HCT116 (cell line): Measurements from ENCODE around the gene HOXB3. TPM values are rescaled to one million over a fixed set of nuclear protein-coding genes. Genes with fewer than 3 reads are reported as not detected.

Source experiments
- ATAC-seq: fragments of 200-7000 bp; cut with Tn5 transposase; 2 replicates; pipeline ENCODE4 v1.9.1; 2020; ENCODE audit warnings: mild to moderate bottlenecking, moderate library complexity
- BruUV-seq: library from RNA; stranded (reverse); fragments of 400-500 nt; replicated peaks from 2 replicates; lab custom pipeline; 2021; lab: Mats Ljungman, UMichigan
- CTCF ChIA-PET: fragments of 300-600 bp; sonication (Branson Sonifier 250); formaldehyde crosslinking; loops from one replicate; lab custom pipeline; 2021; ENCODE audit warnings: antibody characterized with exemption; lab: Charles Lee
- POLR2A ChIA-PET: fragments of 300-600, 350-600 bp; sonication (Branson Sonifier 250); formaldehyde crosslinking; loops from one replicate; lab custom pipeline; 2021; ENCODE audit warnings: antibody characterized with exemption; lab: Charles Lee
- RAD21 ChIA-PET, 2 experiments: fragments of 300-600 bp; sonication (Branson Sonifier 250); formaldehyde crosslinking; loops; one replicate each; lab custom pipeline; 2023; ENCODE audit warnings: low total read pairs in 2 of 2; ENCODE audit not compliant: uncharacterized antibody in 2 of 2, unreplicated experiment in 2 of 2, low non-redundant PET in 1 of 2; lab: Charles Lee
- DNase-seq: peaks from one replicate; pipeline ENCODE4 v3.0.0-alpha.2; 2010; ENCODE audit warnings: low read depth, low spot score
- H2AFZ ChIP-seq: fragments of 200-600 bp; shearing (Covaris generic), sonication (generic); 2 replicates; pipeline ENCODE4 v1.6.1; 2017; ENCODE audit warnings: low read depth, mixed run types, mixed read lengths, antibody characterized with exemption, low read length; ENCODE audit not compliant: poor library complexity, severe bottlenecking
- H3K27ac ChIP-seq: 2 replicates; pipeline ENCODE4 v1.5.1; 2012; ENCODE audit warnings: low read depth, low read length
- H3K27me3 ChIP-seq: fragments of 200-600 bp; sonication (generic); 2 replicates; pipeline ENCODE4 v1.6.1; 2016; ENCODE audit warnings: mixed run types, low read length, mixed read lengths; ENCODE audit not compliant: insufficient read depth
- H3K36me3 ChIP-seq, 2 experiments: fragments of 200-500 bp in 1 of 2; fragments of 200-600 bp in 1 of 2; sonication (Bioruptor generic) in 1 of 2; sonication (generic) in 1 of 2; 2 replicates each; pipeline versions ENCODE4 v1.5.1 to v1.6.1; 2014 to 2016; ENCODE audit warnings: low read length in 2 of 2, inconsistent platforms in 1 of 2, mixed read lengths in 1 of 2, mixed run types in 1 of 2; ENCODE audit not compliant: insufficient read depth in 2 of 2, control insufficient read depth in 1 of 2
- H3K4me1 ChIP-seq, 2 experiments: fragments of 200-600 bp in 1 of 2; sonication (generic) in 1 of 2; 2 replicates each; pipeline versions ENCODE4 v1.5.1 to v1.6.1; 2012 to 2017; ENCODE audit warnings: low read length in 2 of 2, inconsistent platforms in 1 of 2, mild to moderate bottlenecking in 1 of 2, mixed read lengths in 1 of 2, mixed run types in 1 of 2, moderate library complexity in 1 of 2; ENCODE audit not compliant: insufficient read depth in 2 of 2, control insufficient read depth in 1 of 2
- H3K4me2 ChIP-seq: fragments of 200-600 bp; sonication (generic); 2 replicates; pipeline ENCODE4 v1.6.1; 2017; ENCODE audit warnings: mixed run types, low read length, mixed read lengths
- H3K4me3 ChIP-seq, 2 experiments: fragments of 200-600 bp in 1 of 2; sonication (generic) in 1 of 2; replicated peaks in 1 of 2; 2 replicates each; pipeline ENCODE4 v1.5.1; 2011 to 2016; ENCODE audit warnings: low read length in 2 of 2, control low read depth in 1 of 2, low read depth in 1 of 2, mild to moderate bottlenecking in 1 of 2, mixed read lengths in 1 of 2, mixed run types in 1 of 2
- H3K79me2 ChIP-seq: fragments of 200-600 bp; sonication (generic); 2 replicates; pipeline ENCODE4 v1.6.1; 2017; ENCODE audit warnings: mild to moderate bottlenecking, mixed run types, low read length, moderate library complexity, mixed read lengths; ENCODE audit not compliant: insufficient read depth
- H3K9ac ChIP-seq: fragments of 200-600 bp; sonication (generic); 2 replicates; pipeline ENCODE4 v1.6.1; 2016; ENCODE audit warnings: low read length, mixed read lengths
- H3K9me2 ChIP-seq: fragments of 200-600 bp; sonication (generic), shearing (Covaris generic); 2 replicates; pipeline ENCODE4 v1.6.1; 2017; ENCODE audit warnings: mixed run types, mild to moderate bottlenecking, moderate library complexity; ENCODE audit not compliant: insufficient read depth
- H3K9me3 ChIP-seq, 2 experiments: fragments of 200-500 bp in 1 of 2; fragments of 200-600 bp in 1 of 2; sonication (Bioruptor generic) in 1 of 2; sonication (generic) in 1 of 2; 2 replicates each; pipeline ENCODE4 v1.6.1; 2014 to 2017; ENCODE audit warnings: low read length in 2 of 2, mixed read lengths in 2 of 2, inconsistent platforms in 1 of 2, low read depth in 1 of 2, mild to moderate bottlenecking in 1 of 2, mixed run types in 1 of 2, moderate library complexity in 1 of 2; ENCODE audit not compliant: control insufficient read depth in 1 of 2, insufficient read depth in 1 of 2
- H4K20me1 ChIP-seq: fragments of 200-600 bp; sonication (generic), shearing (Covaris generic); 2 replicates; pipeline ENCODE4 v1.6.1; 2017; ENCODE audit warnings: mixed run types, mild to moderate bottlenecking, moderate library complexity; ENCODE audit not compliant: insufficient read depth
- CBX3 ChIP-seq: IDR thresholded peaks from 2 replicates; pipeline ENCODE4 v1.6.1; 2012; ENCODE audit warnings: low read depth
- CEBPB ChIP-seq: IDR thresholded peaks from 2 replicates; pipeline ENCODE4 v1.6.1; 2012; ENCODE audit warnings: low read depth
- EGR1 ChIP-seq: IDR thresholded peaks from 2 replicates; pipeline ENCODE4 v1.6.1; 2012; ENCODE audit warnings: low read depth
- FOSL1 ChIP-seq: IDR thresholded peaks from 2 replicates; pipeline ENCODE4 v1.6.1; 2012; ENCODE audit warnings: low read depth
- JUND ChIP-seq: IDR thresholded peaks from 2 replicates; pipeline ENCODE4 v1.6.1; 2012
- POLR2AphosphoS5 ChIP-seq: IDR thresholded peaks from 2 replicates; pipeline ENCODE4 v1.6.1; 2011; ENCODE audit warnings: mild to moderate bottlenecking, low read depth, low read length, moderate library complexity
- RAD21 ChIP-seq: IDR thresholded peaks from 2 replicates; pipeline ENCODE4 v1.6.1; 2012; ENCODE audit warnings: low read depth, mild to moderate bottlenecking
- SIN3A ChIP-seq: IDR thresholded peaks from 2 replicates; pipeline ENCODE4 v1.6.1; 2012; ENCODE audit warnings: low read depth
- SP1 ChIP-seq: IDR thresholded peaks from 2 replicates; pipeline ENCODE4 v1.6.1; 2012; ENCODE audit warnings: low read depth
- SRF ChIP-seq: IDR thresholded peaks from 2 replicates; pipeline ENCODE4 v1.6.1; 2012; ENCODE audit warnings: low read depth
- TCF7L2 ChIP-seq: IDR thresholded peaks from 2 replicates; pipeline ENCODE4 v1.7.0; 2011; ENCODE audit warnings: borderline replicate concordance, inconsistent platforms; ENCODE audit not compliant: insufficient read depth, insufficient read length; ENCODE audit errors: extremely low read depth
- YY1 ChIP-seq: IDR thresholded peaks from 2 replicates; pipeline ENCODE4 v1.6.1; 2011; ENCODE audit warnings: low read length, low read depth, moderate library complexity, mild to moderate bottlenecking; ENCODE audit not compliant: insufficient replicate concordance; ENCODE audit errors: extremely low read depth
- ZFX ChIP-seq: fragments of 450-650 bp; IDR thresholded peaks from 2 replicates; pipeline ENCODE4 v1.6.1; 2017
- intact Hi-C: fragments of 100-400 bp; cut with micrococcal nuclease; formaldehyde crosslinking; loops from 2 replicates; pipeline ENCODE4 v1.10.0; 2022
- total RNA-seq: library from RNA; stranded (reverse); gene quantifications from one replicate; pipeline ENCODE4 v1.2.1, GENCODE V29; 2021; ENCODE audit not compliant: unreplicated experiment
- TF ChIP-seq, protein P1 (sequence below): IDR thresholded peaks from 2 replicates; pipeline ENCODE4 v1.6.1; 2011; ENCODE audit warnings: mild to moderate bottlenecking, low read length, moderate library complexity; ENCODE audit not compliant: insufficient replicate concordance; ENCODE audit errors: extremely low read depth
- TF ChIP-seq, protein P2 (sequence below): IDR thresholded peaks from 2 replicates; pipeline ENCODE4 v1.6.1; 2012
- TF ChIP-seq, protein P3 (sequence below): IDR thresholded peaks from 2 replicates; pipeline ENCODE4 v1.6.1; 2012; ENCODE audit warnings: low read depth

Gene HOXB3
- total RNA-seq, 1 experiment from 2014 or later = 19.8 TPM

DNA sequence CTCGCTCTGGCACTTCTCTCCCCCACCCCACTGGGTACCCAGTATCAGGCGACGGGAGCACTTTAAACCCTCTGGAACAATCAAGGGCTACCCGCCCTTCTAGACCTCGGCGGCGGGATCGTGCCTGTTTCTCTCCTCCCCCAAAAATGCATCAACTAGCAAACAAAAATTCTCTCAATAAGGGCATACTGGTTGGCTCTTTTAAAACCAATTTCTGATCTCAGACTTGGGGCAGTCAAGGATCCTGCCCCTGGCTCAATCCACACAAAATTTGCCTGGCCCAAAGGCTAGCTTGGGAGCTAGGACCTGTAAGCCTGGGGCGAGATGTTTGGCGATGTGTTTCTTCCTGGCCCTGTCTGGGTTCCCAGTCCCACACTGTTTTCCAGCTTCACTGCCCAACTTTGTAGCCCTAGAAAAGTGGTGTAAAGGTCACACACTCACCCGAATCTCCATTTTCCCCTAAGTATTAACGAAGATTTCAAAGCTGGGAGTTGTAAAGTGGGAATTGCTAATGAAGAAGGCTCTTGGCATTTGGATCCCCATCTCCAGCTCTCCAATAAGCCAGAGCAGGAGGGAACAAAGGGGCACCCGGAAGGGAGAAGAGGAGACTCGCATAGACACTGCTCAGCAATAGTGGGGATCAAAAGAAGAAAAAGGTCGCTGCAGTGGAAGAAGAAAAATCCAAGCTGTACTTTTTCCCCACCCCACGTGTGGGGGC is 30.8 kb downstream of the HOXB3 start:
- Histone ChIP-seq H3K36me3 (no peaks in the 10 kb centered on the region), H3K79me2 (no peaks in the 10 kb centered on the region; the same call in 1 of the 2 replicates), H3K4me2 (no peak overlapping the region), H2AFZ (no peak overlapping the region), H3K4me1 (peaks cover 0 to 4% of the 10 kb centered on the region in 2 experiments; a peak in 1 of 4 replicates), H3K9me3 (no peaks in the 10 kb centered on the region), H3K4me3 (no peak overlapping the region), H3K9me2 (no peaks in the 10 kb centered on the region), H3K27me3 (no peaks in the 10 kb centered on the region), H4K20me1 (no peaks in the 10 kb centered on the region), H3K27ac (no peak overlapping the region), H3K9ac (no peak overlapping the region)
- ATAC-seq = no peak
- ChIA-PET RAD21 (no interaction called here), POLR2A (no interaction called here), CTCF (no interaction called here)
- DNase-seq = no peak
- BruUV-seq = no TSS peak
- intact Hi-C loops = no loop called here
- TF ChIP-seq JUND (no peak), POLR2AphosphoS5 (no peak), SIN3A (no peak), SRF (no peak), CEBPB (no peak), CBX3 (no peak), ZFX (no peak), FOSL1 (no peak), YY1 (no peak), EGR1 (no peak), RAD21 (no peak), SP1 (no peak), TCF7L2 (no peak)
- TF ChIP-seq, protein P1, sequence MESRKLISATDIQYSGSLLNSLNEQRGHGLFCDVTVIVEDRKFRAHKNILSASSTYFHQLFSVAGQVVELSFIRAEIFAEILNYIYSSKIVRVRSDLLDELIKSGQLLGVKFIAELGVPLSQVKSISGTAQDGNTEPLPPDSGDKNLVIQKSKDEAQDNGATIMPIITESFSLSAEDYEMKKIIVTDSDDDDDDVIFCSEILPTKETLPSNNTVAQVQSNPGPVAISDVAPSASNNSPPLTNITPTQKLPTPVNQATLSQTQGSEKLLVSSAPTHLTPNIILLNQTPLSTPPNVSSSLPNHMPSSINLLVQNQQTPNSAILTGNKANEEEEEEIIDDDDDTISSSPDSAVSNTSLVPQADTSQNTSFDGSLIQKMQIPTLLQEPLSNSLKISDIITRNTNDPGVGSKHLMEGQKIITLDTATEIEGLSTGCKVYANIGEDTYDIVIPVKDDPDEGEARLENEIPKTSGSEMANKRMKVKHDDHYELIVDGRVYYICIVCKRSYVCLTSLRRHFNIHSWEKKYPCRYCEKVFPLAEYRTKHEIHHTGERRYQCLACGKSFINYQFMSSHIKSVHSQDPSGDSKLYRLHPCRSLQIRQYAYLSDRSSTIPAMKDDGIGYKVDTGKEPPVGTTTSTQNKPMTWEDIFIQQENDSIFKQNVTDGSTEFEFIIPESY = no peak
- TF ChIP-seq, protein P2, sequence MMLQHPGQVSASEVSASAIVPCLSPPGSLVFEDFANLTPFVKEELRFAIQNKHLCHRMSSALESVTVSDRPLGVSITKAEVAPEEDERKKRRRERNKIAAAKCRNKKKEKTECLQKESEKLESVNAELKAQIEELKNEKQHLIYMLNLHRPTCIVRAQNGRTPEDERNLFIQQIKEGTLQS = no peak
- TF ChIP-seq, protein P3, sequence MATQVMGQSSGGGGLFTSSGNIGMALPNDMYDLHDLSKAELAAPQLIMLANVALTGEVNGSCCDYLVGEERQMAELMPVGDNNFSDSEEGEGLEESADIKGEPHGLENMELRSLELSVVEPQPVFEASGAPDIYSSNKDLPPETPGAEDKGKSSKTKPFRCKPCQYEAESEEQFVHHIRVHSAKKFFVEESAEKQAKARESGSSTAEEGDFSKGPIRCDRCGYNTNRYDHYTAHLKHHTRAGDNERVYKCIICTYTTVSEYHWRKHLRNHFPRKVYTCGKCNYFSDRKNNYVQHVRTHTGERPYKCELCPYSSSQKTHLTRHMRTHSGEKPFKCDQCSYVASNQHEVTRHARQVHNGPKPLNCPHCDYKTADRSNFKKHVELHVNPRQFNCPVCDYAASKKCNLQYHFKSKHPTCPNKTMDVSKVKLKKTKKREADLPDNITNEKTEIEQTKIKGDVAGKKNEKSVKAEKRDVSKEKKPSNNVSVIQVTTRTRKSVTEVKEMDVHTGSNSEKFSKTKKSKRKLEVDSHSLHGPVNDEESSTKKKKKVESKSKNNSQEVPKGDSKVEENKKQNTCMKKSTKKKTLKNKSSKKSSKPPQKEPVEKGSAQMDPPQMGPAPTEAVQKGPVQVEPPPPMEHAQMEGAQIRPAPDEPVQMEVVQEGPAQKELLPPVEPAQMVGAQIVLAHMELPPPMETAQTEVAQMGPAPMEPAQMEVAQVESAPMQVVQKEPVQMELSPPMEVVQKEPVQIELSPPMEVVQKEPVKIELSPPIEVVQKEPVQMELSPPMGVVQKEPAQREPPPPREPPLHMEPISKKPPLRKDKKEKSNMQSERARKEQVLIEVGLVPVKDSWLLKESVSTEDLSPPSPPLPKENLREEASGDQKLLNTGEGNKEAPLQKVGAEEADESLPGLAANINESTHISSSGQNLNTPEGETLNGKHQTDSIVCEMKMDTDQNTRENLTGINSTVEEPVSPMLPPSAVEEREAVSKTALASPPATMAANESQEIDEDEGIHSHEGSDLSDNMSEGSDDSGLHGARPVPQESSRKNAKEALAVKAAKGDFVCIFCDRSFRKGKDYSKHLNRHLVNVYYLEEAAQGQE = no peak
